GM13976 (cell line): Measurements from ENCODE around the gene BORCS5.

Experiments used
- DNase-seq: peaks from one replicate; pipeline ENCODE4 v3.0.0; 2012; ENCODE audit warnings: low spot score
- in situ Hi-C: fragments of 300-500 bp; cut with MboI; formaldehyde crosslinking; loops from one replicate; pipeline ENCODE4 v1.12.0; 2022; ENCODE audit warnings: low sequenced_read_pairs, mixed read lengths, inconsistent platforms; ENCODE audit not compliant: unreplicated experiment
- TF ChIP-seq, protein P1 (sequence below): IDR thresholded peaks from 2 replicates; pipeline ENCODE4 v1.5.1; 2012; ENCODE audit warnings: borderline replicate concordance, mild to moderate bottlenecking; ENCODE audit not compliant: insufficient read depth; ENCODE audit errors: extremely low read depth, missing control alignments, control extremely low read depth

BORCS5 gene

GRCh38 chr12:12365931-12366431 is 9.1 kb downstream of the BORCS5 start:
- DNase-seq = no peak
- TF ChIP-seq, protein P1, sequence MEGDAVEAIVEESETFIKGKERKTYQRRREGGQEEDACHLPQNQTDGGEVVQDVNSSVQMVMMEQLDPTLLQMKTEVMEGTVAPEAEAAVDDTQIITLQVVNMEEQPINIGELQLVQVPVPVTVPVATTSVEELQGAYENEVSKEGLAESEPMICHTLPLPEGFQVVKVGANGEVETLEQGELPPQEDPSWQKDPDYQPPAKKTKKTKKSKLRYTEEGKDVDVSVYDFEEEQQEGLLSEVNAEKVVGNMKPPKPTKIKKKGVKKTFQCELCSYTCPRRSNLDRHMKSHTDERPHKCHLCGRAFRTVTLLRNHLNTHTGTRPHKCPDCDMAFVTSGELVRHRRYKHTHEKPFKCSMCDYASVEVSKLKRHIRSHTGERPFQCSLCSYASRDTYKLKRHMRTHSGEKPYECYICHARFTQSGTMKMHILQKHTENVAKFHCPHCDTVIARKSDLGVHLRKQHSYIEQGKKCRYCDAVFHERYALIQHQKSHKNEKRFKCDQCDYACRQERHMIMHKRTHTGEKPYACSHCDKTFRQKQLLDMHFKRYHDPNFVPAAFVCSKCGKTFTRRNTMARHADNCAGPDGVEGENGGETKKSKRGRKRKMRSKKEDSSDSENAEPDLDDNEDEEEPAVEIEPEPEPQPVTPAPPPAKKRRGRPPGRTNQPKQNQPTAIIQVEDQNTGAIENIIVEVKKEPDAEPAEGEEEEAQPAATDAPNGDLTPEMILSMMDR = no peak
- in situ Hi-C loops = no loop called here

DNA sequence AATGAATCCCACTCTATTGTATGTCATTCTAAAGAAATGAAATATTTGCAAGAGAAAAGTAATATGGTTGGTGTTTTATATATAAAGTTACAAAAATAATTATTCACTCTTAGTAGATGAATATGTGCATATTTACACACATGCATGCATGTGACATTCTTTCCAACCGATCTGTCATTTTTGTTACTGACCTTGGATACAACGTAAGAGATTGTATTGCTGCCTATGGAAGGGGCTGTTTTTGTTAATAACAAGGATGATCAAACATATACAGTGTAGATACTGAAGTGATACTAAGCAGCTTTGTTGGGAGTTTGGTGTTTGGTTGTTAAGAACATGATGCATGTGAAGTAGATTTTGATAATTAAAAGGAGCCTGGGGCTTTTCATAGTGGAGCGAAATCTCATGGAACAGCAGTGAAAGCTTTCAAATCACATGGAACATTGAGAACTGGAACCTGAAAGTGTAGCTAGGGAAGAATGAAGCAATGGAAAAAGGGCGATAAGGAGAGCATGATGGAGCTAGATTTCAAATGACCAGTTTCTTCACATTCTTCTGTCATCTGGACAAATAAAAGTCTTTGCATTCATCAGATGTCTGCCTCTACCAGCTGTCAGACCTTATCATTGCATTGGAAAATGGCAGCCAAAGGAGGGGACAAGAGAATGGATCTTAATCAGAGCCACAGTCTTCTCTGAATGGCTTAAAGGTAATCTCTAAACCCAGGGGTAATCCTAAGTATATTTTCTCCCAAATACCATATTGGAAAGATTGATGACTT is 10.0 kb downstream of the BORCS5 start:
- in situ Hi-C loops = no loop called here
- no peak for DNase-seq
- TF ChIP-seq, protein P1 = no peak

DNA sequence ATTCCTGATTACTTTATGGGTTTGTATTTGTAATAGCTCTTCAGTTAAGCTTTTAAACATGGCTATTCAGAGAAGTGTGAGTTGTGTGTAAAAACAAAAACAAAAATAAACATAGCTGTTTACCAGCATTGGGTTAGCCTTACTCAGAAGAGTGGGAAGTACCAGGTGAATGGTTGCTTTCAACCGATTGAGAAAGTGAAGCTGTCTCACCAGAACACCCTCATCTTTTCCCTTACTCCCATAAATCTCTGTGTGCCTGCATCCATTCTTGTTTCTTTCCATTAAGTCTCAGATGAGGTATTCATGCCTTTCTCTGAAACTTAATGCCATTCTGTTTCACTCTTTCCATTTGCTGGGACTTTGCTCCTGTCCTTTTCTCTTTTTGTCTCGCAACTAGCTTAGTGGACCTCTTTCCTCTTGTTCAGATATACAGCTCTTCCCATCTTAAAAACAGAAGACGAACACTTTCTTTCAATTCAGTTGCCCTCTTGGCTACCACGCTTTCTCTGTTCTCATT is 10.7 kb downstream of the BORCS5 start:
- in situ Hi-C loops = no loop called here
- TF ChIP-seq, protein P1 = no peak

GRCh38 chr12:12372946-12373722 is 16.3 kb downstream of the BORCS5 start:
- no peak for DNase-seq
- TF ChIP-seq, protein P1 = no peak
- in situ Hi-C loops = loop anchor here (10.0 kb wide), 1 partner anchor 332 kb away; no protein-coding TSS in a partner anchor

More for the DNA sequence above, 10.7 kb downstream of the BORCS5 start:
- DNase-seq = no peak

DNA sequence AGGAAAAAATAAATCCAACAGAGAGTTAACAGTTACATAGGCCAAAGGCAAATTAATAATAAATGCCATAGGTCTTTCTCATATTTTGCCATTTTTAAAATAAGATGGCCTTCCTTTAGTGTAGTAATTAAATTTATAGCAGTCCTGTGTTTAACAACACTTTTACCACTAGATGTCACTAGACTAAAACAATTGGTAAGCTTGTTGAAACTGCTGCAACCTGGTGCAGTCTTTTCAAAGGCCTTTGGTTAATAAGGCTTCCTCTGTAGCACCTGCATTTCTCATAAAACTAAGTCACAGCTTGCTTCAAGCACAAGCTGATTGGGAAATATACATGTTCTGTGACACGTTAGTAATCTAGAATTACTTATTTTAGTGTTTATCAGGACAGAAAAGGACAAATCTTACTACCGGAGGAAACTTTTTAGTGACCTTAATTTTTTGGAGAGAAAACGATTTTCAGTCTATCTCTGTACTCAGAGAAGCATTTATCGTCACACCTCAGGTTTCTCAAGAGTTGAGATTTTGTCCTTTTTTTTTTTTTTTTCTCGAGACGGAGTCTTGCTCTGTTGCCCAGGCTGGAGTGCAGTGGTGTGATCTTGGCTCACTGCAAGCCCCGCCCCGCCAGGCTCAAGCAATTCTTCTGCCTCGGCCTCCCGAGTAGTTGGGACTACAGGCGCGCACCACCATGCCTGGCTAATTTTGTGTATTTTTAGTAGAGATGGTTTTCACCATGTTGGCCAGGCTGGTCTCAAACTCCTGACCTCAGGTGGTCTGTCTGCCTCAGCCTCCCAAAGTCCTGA is 20.0 kb downstream of the BORCS5 start:
- peak; percentile 76 for DNase-seq
- TF ChIP-seq, protein P1 = peak; percentile 28
- in situ Hi-C loops = loop anchor here (10.0 kb wide), 1 partner anchor 328 kb away; no protein-coding TSS in a partner anchor
